Activated CD4-positive, alpha-beta memory T cell treated with anti-CD3 and anti-CD28 coated beads for 36 hours (primary cell): ENCODE results near the gene KLK6. TPM values are rescaled to one million over a fixed set of nuclear protein-coding genes. Genes with fewer than 3 reads are reported as not detected.
"Not testable (repeated sequence)": the region's sequence is repeated elsewhere in the genome, so short reads cannot be mapped to it uniquely, and the experiment has no call there.

Experiments used
- CTCF ChIA-PET: fragments of 350-600 bp; sonication (Branson Sonifier 250); formaldehyde crosslinking; loops from one replicate; lab custom pipeline; 2021; ENCODE audit warnings: antibody characterized with exemption, inconsistent platforms; lab: Charles Lee
- POLR2A ChIA-PET: fragments of 350-600 bp; sonication (Branson Sonifier 250); formaldehyde crosslinking; loops from one replicate; lab custom pipeline; 2021; ENCODE audit warnings: antibody characterized with exemption; lab: Charles Lee
- DNase-seq: peaks from one replicate; pipeline ENCODE4 v3.0.0-alpha.2; 2020
- H3K27ac Mint-ChIP-seq: one replicate; pipeline ENCODE4 v1.8.0; 2021; ENCODE audit warnings: mixed read lengths
- H3K27me3 Mint-ChIP-seq: one replicate; pipeline ENCODE4 v1.8.0; 2021; ENCODE audit warnings: mixed read lengths
- H3K36me3 Mint-ChIP-seq: one replicate; pipeline ENCODE4 v1.8.0; 2021; ENCODE audit warnings: mixed read lengths
- H3K4me1 Mint-ChIP-seq: one replicate; pipeline ENCODE4 v1.8.0; 2021; ENCODE audit warnings: low read depth, mixed read lengths
- H3K4me3 Mint-ChIP-seq: one replicate; pipeline ENCODE4 v1.8.0; 2021; ENCODE audit warnings: mild to moderate bottlenecking, mixed read lengths
- H3K9me3 Mint-ChIP-seq: one replicate; pipeline ENCODE4 v1.8.0; 2021; ENCODE audit warnings: mixed read lengths
- intact Hi-C: fragments of 100-400 bp; cut with micrococcal nuclease; formaldehyde crosslinking; loops from one replicate; pipeline ENCODE4 v1.15.1; 2023
- total RNA-seq, 2 experiments: library from RNA; stranded (reverse); gene quantifications; one replicate each; pipeline ENCODE4 v1.2.3, GENCODE V29; 2021

KLK6 gene
- total RNA-seq, 2 experiments from 2014 or later, result not detected

- Mint-ChIP-seq H3K4me1 (no peaks in the 10 kb centered on the region), H3K27me3 (peaks cover 36% of the 10 kb centered on the region), H3K4me3 (no peak overlapping the region), H3K36me3 (no peaks in the 10 kb centered on the region), H3K9me3 (no peaks in the 10 kb centered on the region), H3K27ac (no peak overlapping the region)
- ChIA-PET POLR2A (no interaction called here), CTCF (no interaction called here)
- DNase-seq, result no peak
- intact Hi-C loops, result no loop called here
These were observed 12.8 kb upstream of the KLK6 start for GRCh38 chr19:50982186-50982585.

GRCh38 chr19:50981587-50982146 is 12.3 kb upstream of the KLK6 start:
- no peak overlapping the region for H3K4me3 Mint-ChIP-seq
- no peak overlapping the region for H3K27ac Mint-ChIP-seq
- peaks cover 35% of the 10 kb centered on the region for H3K27me3 Mint-ChIP-seq
- ChIA-PET CTCF (no interaction called here), POLR2A (no interaction called here)
- intact Hi-C loops, result no loop called here
- H3K9me3 Mint-ChIP-seq, result no peaks in the 10 kb centered on the region
- H3K4me1 Mint-ChIP-seq, result no peaks in the 10 kb centered on the region
- no peak for DNase-seq
- no peaks in the 10 kb centered on the region for H3K36me3 Mint-ChIP-seq

- H3K27me3 Mint-ChIP-seq, result peaks cover 32% of the 10 kb centered on the region
These were observed 10.8 kb upstream of the KLK6 start for GRCh38 chr19:50980208-50980607.

DNA sequence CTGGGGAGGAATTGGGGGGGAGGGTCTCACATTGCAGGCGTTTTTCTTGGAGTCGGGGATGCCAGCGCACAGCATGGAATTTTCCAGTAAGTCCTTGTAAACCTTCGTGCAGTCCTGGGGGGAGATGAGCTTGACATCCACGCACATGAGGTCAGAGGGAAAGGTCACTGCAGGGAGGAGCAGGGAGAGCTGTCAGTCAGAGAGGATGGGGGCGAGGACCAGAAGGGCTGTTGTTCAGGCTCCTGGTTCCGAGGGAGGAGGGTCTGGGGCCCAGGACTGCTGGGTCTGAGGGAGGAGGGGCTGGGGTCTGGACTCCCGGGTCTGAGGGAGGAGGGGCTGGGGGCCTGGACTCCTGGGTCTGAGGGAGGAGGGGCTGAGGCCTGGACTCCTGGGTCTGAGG is 10.4 kb upstream of the KLK6 start:
- Mint-ChIP-seq H3K27me3 (peaks cover 28% of the 10 kb centered on the region), H3K9me3 (no peaks in the 10 kb centered on the region), H3K4me1 (no peaks in the 10 kb centered on the region), H3K4me3 (no peak overlapping the region), H3K36me3 (no peaks in the 10 kb centered on the region), H3K27ac (no peak overlapping the region)
- CTCF ChIA-PET, result no interaction called here
- POLR2A ChIA-PET, result no interaction called here
- intact Hi-C loops, result no loop called here
- no peak for DNase-seq

More at GRCh38 chr19:50980208-50980607, 10.8 kb upstream of the KLK6 start:
- ChIA-PET CTCF (no interaction called here), POLR2A (no interaction called here)
- no peak for DNase-seq
- intact Hi-C loops, result no loop called here
- Mint-ChIP-seq H3K27ac (no peak overlapping the region), H3K4me1 (no peaks in the 10 kb centered on the region), H3K9me3 (no peaks in the 10 kb centered on the region), H3K4me3 (no peak overlapping the region), H3K36me3 (no peaks in the 10 kb centered on the region)

DNA sequence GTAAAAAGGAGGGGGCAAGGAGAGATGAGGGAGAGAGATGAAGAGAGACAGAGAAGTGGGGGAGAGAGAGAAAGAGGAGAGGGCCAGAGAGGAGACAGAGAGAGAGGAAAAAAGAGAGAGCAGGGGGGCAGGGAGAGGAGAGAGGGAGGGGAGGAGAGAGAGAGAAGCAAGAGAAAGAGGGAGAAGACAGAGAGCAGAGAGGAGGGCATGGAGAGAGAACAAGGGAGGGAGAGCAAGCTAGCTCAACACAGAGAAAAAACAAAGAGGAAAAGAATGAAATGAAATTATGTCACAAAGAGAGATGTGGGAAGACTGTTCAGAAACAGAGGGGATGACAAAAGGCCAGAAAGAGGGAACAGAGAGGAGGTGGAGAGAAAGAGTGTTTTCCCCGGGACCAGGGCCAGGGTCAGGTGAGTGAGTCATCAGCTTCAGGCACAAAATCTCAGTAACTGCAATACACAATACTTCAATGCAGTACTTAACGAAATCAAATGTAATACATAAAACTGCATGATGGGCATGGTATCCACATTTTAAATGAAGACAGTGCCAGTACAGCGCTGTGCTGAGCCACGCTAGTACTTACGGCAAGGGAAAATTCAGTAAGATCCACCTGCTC is 9.5 kb upstream of the KLK6 start:
- Mint-ChIP-seq H3K4me1 (no peaks in the 10 kb centered on the region), H3K27ac (no peak overlapping the region), H3K27me3 (peaks cover 28% of the 10 kb centered on the region), H3K4me3 (no peak overlapping the region), H3K9me3 (no peaks in the 10 kb centered on the region), H3K36me3 (no peaks in the 10 kb centered on the region)
- DNase-seq, result no peak
- POLR2A ChIA-PET, result no interaction called here
- intact Hi-C loops, result no loop called here
- CTCF ChIA-PET, result no interaction called here

DNA sequence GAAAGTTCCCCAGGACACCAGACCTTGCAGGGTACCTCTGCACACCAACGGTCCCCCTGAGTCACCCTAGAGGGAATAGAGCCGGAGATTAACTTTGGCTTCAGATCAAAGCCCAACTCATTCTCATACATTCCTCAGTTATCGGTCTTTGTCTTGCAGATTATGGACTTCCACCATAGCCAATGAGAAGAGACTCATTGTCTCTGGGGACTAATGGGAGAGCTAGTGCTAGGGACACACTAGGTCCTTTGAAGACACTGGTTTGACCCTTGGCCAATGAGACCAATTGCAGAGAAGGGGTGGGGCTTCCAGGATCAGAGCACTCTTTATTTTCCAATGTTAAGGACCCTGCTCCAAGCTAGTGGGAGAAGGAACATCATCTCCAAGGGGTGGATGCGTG is 8.2 kb upstream of the KLK6 start:
- peaks cover 26% of the 10 kb centered on the region for H3K27me3 Mint-ChIP-seq
- H3K36me3 Mint-ChIP-seq, result no peaks in the 10 kb centered on the region
- ChIA-PET CTCF (no interaction called here), POLR2A (no interaction called here)
- H3K4me3 Mint-ChIP-seq, result no peak overlapping the region
- no peaks in the 10 kb centered on the region for H3K9me3 Mint-ChIP-seq
- intact Hi-C loops, result no loop called here
- no peak for DNase-seq
- no peaks in the 10 kb centered on the region for H3K4me1 Mint-ChIP-seq
- no peak overlapping the region for H3K27ac Mint-ChIP-seq

DNA sequence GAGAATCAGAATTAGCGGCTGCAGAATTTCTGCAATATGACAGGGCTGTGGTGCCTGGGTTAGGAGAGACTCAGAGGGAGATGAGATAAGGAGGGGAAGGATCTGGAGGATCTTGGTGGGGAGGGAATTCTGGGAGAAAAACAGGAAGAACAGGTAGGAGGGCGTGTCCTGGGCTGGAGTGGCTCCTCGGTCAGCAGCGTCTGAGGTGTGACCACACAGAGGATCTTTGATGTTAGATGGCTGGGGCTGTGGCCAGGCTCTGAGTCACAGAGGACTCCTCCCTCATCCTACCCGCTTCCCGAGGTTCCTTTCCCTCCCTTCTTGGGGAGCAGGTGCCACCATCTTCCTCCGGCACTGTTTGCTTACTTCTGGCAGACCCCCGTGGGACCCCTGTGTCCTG is 6.4 kb upstream of the KLK6 start:
- no peak for DNase-seq
- intact Hi-C loops, result no loop called here
- CTCF ChIA-PET, result no interaction called here
- H3K27ac Mint-ChIP-seq, result no peak overlapping the region
- no peaks in the 10 kb centered on the region for H3K9me3 Mint-ChIP-seq
- no peaks in the 10 kb centered on the region for H3K4me1 Mint-ChIP-seq
- POLR2A ChIA-PET, result no interaction called here
- no peaks in the 10 kb centered on the region for H3K36me3 Mint-ChIP-seq
- H3K4me3 Mint-ChIP-seq, result no peak overlapping the region
- peaks cover 26% of the 10 kb centered on the region for H3K27me3 Mint-ChIP-seq

GRCh38 chr19:50974702-50975556 is 5.5 kb upstream of the KLK6 start:
- Mint-ChIP-seq H3K4me3 (no peak overlapping the region), H3K36me3 (no peaks in the 10 kb centered on the region), H3K27ac (no peak overlapping the region), H3K27me3 (peaks cover 29% of the 10 kb centered on the region), H3K9me3 (no peaks in the 10 kb centered on the region), H3K4me1 (no peaks in the 10 kb centered on the region)
- ChIA-PET POLR2A (no interaction called here), CTCF (no interaction called here)
- intact Hi-C loops, result no loop called here
- DNase-seq, result no peak

GRCh38 chr19:50972795-50973376 is 3.5 kb upstream of the KLK6 start:
- intact Hi-C loops, result no loop called here
- H3K4me1 Mint-ChIP-seq, result no peaks in the 10 kb centered on the region
- no peaks in the 10 kb centered on the region for H3K36me3 Mint-ChIP-seq
- ChIA-PET POLR2A (no interaction called here), CTCF (no interaction called here)
- H3K9me3 Mint-ChIP-seq, result no peaks in the 10 kb centered on the region
- H3K4me3 Mint-ChIP-seq, result no peak overlapping the region
- no peak overlapping the region for H3K27ac Mint-ChIP-seq
- peaks cover 29% of the 10 kb centered on the region for H3K27me3 Mint-ChIP-seq
- no peak for DNase-seq

- DNase-seq, CTCF ChIA-PET, intact Hi-C loops, POLR2A ChIA-PET, H3K4me3 Mint-ChIP-seq, H3K36me3 Mint-ChIP-seq, H3K4me1 Mint-ChIP-seq, H3K9me3 Mint-ChIP-seq, H3K27ac Mint-ChIP-seq: not testable (repeated sequence)
- H3K27me3 Mint-ChIP-seq, result peaks cover 31% of the 10 kb centered on the region
These were observed 419 bp upstream of the KLK6 start for GRCh38 chr19:50969810-50970209.

DNA sequence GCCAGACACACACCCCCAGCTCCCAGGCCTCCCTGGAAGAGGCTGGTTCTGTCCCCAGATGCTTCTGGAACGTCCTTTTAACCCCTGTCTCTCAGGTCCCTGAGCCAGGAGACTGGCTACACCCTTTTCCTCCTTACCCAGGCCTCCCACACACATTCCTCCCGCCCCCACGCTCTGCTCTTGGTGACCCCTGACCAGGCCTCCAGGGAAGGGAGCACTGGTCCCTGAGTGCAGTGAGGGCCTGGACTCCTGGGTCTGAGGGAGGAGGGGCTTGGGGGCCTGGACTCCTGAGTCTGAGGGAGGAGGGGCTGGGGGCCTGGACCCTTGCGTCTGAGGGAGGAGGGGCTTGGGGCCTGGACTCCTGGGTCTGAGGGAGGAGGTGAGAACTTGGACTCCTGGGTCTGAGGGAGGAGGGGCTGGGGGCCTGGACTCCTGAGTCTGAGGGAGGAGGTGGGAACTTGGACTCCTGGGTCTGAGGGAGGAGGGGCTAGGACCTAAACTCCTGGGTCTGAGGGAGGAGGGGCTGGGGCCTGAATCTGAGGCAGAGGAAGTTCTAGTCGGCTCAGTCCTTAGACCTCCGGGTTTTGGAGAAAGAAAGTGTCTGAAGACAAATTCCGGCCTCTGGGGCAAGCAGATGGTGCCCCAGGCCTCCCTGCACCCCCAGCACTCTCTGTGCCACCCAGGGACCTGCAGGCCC is 527 bp downstream of the KLK6 start:
- Mint-ChIP-seq H3K9me3 (no peaks in the 10 kb centered on the region), H3K4me1 (no peaks in the 10 kb centered on the region), H3K4me3 (no peak overlapping the region), H3K36me3 (no peaks in the 10 kb centered on the region), H3K27ac (no peak overlapping the region), H3K27me3 (peaks cover 28% of the 10 kb centered on the region)
- ChIA-PET POLR2A (no interaction called here), CTCF (no interaction called here)
- no peak for DNase-seq
- intact Hi-C loops, result no loop called here
